GM12873 (cell line): ENCODE results near the gene NEDD9.

ENCODE experiments used
- TF ChIP-seq, protein P1 (sequence below): IDR thresholded peaks from 2 replicates; pipeline ENCODE4 v1.5.1; 2012; ENCODE audit warnings: low read depth, mild to moderate bottlenecking, moderate library complexity, low read length, control low read depth; ENCODE audit not compliant: insufficient read depth; ENCODE audit errors: missing control alignments

The NEDD9 gene

DNA sequence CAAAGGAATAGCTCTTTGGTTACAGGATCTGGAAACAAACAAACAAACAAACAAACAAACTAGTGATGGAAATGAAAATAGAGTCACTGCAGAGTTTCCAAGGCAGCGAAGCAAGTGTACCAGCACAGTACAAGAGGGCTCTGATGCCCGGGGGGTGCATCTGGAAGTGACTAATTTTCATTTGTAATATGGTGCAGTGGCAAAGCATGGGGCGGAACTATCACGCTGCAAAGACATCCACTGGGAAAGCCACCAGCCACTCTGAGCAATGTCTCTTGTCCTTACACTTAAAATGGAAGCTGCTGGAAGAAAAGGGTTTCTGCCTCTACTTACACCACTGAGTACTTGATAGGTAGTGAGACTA, 44.4 kb upstream of the NEDD9 start:
- TF ChIP-seq, protein P1, sequence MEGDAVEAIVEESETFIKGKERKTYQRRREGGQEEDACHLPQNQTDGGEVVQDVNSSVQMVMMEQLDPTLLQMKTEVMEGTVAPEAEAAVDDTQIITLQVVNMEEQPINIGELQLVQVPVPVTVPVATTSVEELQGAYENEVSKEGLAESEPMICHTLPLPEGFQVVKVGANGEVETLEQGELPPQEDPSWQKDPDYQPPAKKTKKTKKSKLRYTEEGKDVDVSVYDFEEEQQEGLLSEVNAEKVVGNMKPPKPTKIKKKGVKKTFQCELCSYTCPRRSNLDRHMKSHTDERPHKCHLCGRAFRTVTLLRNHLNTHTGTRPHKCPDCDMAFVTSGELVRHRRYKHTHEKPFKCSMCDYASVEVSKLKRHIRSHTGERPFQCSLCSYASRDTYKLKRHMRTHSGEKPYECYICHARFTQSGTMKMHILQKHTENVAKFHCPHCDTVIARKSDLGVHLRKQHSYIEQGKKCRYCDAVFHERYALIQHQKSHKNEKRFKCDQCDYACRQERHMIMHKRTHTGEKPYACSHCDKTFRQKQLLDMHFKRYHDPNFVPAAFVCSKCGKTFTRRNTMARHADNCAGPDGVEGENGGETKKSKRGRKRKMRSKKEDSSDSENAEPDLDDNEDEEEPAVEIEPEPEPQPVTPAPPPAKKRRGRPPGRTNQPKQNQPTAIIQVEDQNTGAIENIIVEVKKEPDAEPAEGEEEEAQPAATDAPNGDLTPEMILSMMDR, result no peak

DNA sequence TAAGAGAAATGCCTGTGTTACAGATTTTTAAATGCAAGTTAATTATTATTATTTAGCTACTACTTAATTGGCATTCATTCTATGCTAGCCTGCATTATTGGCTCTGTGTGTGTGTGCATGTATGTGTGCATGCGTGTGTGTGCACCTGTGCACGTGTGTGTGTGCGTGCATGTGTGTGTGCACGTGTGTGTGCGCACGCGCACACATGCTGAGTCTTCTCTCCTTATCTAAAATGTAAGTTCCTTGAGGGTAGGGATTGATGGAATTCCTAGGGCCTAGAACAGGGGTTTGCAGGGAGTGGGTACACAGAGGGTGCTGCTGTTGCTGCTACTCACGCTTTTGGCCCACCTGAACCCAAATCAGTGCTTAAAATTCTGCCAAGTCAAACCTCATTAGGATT, 43.8 kb upstream of the NEDD9 start:
- TF ChIP-seq, protein P1, result no peak

DNA sequence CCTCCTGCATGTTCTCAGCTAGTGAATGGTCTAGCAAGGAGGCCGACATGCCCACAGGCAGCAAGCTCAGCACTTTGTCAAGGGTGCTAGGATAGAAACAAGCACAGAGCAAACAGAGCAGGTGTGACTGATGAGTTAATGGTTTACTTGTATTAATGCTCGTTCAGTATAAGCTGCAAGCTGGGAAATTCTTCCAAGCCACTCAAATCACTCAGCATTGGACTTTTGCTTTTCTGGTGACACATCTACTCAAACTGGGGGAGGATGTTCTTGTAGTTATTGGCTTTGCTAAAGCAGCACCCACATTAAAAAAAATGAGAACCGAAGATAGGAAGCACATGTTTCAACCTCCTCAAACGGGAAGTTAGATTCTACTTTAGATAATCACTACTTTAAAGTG, 43.1 kb upstream of the NEDD9 start:
- TF ChIP-seq, protein P1, result no peak

DNA sequence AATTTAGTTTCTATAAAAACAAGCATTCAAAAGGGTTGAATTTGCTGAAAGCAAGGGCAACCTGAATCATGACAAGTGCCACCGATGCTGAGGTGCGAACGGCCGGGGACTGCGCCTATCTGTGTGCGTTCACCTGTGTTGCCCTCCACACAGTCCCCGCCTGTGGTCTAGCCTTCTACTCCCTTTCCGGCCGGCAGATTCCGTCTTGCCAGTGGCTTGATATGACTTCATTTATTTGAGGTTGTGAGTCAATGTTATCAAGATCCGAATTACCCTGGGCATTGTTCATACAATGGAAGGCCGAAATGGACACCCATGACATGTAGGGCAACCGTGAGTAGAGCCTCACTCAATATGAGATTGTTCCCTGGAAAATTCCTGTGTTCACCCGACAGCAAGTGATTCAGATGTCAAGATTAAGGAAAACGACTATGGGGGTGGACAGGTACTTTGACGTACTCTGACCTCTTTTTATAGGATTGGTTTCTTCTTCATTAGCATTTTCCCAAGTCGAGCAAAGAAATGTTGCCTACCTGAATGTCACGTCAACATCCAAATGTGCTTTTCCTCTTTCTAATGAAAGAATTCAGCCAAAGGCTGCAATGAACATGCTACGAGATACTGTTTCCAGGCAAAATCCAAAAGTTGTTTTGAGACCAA, 41.1 kb upstream of the NEDD9 start:
- TF ChIP-seq, protein P1, result no peak

DNA sequence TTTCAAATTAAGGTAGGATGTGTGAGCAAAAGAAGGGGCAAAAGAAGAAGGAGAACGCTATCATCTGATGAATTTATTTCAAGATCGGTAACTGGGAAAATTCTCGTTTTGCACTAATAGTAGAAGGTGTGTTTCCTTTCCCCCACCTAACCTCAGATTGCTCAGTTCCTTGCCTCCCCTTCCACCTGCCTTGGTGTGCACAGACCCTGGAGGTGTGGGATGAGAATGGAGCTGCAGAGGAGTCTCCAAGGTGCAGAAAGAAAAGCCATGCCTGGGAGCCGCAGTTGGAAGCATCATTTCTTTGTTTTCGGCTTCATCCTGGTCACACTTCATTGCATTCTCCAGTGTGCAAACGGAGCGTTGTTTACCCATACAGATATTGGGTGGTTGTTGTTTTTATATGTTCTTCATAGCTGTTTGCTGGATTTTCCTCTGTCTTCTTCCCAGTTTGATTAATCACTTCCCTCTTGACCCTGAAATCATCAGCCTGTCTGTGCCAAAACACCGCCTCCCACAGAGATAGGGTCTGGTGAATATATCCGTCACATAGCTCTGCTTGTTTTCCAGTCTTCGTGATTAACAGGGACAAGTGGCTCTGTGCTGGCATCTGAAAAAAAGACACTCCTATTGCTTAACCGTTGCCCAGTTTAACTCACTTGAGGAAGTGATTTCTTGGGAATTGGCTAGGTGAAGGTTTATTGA, 40.2 kb upstream of the NEDD9 start:
- TF ChIP-seq, protein P1, result no peak

DNA sequence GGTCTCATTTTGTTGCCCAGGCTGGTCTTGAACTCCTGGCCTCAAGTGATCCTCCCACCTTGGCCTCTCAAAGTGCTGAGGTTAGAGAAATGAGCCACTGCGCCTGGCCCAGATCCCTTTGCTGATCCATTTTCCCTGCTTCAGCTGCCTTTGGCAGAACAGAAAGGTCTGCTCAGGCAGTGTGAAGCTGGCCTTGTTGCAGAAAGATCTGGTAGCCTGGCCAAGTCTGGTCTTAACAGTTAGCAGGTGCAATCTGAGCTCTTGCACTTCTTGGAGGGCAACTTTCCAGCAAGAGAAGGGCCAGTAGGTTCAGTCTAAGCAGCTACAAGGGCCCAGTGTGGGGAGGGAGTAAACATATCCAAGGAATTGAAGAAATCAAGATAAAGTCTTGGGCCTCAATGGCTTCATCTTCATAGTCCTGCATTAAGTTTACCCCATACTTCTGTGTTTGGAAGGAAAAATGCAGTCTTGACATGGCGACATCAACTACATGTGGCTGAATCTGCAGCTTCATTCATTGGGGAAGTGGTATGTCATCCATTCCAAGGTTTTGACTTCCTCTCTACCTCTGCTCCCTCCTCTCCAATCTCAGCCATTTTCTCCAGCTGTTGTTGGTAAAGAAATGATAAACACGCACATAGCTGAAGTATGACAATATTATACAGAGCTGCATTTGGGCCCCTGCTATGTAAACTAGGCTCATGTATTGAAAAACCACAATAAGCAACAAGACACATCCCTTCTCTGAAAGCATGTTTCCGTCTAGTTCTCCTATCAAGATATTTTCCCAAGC, 39.0 kb upstream of the NEDD9 start:
- TF ChIP-seq, protein P1, result no peak
